Measurements from ENCODE around the gene NUP210.
A peak's percentile ranks its signal among the peaks of the same experiment; 100 is the strongest.

The NUP210 gene

DNA sequence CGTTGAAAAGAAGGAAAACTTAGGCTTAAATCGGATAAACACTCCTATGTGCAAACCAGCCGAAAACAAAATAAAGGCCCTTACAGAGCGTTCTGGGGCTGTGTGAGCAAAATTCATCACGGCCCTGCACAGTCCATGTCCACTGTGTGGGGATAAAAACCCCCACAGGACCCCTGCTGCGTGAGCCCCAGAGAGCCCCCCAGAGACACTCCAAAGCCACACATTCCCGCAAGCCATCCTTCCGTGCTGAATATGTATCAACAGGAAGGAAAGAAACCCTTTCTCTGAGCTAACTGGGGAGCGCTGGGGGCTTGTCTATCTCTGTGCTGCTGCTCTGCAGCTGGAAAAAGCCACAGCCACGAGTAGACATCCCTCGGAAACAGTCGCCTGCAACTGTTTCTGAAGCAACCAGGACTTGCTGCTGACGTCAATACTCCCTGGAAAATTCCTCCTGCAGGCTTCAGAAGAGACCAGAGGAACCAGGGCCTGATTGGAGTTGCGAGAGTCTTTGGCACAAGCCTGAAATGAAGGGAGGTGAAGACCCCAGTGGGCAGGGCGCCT, 72.7 kb downstream of the NUP210 start:
- DNase-seq = no peak

DNA sequence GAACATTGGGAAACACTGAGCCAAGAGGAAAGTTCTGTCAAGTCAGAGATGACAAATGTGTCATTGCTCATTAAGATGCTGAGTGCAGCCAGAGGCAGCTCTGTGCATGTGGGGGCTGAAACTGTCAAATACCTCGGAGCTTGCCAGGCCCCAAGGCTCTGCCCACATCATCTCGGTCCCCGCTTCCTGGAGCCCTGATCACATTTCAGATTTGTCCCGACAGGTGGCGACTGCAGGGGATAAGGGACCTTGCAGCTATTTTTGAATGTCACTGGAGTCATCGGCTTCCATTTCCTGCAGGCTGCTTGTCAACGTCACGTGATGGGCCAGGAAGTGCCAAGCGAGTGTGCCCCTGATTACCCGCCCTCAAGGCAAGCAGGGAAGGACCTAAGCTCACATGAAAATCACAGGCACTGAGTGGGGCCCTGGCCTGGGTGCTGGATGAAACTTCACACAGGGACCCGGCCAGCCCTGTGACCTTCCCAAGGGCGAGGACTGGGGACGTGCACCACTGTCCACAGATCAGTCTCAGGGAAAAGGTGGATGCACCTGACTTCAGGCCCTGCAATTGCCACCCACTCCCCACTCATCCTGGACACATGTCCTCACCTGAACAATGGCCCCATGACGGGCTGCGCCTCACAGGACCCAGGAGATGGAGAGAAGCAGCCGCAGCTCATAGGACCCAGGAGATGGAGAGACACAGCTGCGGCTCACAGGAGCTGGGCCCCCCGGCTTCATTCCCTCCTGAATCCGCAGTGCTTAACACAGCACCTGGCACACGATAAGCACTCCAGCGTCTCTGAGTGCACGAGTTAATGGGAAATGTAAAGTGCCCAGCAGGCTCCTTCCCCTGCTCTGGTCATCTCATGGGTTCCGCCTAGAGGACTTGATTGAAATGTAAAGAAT, 73.4 kb downstream of the NUP210 start:
- DNase-seq = peak; percentile 58 to 72

DNA sequence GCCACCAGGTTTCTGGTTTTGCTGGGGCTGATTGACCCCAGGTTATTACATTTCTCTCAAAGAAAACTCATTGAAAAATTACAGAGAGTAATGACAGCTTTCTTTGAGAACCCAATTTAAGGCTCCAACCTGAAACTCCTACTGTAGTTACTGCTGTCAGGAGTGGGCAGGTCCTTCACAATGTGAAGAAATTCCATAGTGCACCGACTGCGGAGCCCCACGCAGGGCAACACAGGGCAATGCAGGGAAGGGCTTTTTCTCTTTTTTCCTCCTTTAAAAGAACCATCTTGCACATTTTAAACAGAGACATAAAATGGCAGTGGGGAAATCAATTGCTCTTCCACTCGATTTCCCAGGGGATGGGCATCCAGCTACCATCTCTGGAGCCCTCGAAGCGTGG, 74.3 kb downstream of the NUP210 start:
- DNase-seq = no peak

DNA sequence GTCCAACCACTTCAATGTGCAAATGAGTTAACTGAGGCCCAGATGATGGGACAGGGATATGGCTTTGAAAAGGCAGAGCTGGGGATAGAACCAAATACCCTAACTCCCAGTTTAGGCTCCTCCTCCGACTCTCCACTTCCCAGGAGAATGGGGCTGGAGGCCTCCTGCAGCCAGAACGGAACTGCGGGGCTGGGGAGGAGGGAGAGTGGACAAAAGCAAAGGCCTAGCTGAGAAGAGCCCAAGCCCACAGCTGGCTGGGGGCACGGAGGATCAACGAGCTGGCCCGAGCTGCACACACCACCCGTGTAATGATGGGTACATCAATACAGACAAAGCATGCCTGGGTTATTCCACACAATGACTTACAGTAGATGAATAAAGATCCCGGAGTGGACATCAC, 74.8 kb downstream of the NUP210 start:
- no peak for DNase-seq

DNA sequence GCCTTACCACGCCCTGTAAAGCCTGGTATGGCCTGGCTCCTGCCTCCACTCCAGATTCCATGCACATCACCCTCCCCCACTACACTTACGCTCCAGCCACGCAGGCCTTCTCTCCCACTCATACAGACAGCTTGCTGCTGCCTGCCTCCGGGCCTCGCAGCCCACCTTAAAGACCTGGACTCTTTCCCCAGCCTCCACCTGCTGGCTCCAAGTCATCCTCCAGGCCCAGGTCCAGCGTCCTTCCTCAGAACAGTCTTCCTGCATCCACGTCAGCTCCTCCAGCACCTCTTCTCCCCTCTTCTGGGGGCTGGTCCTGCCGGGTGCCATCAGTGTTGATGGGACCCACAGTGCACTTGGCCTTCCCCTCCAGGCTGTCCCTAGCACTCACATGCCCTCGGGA, 75.5 kb downstream of the NUP210 start:
- no peak for DNase-seq

DNA sequence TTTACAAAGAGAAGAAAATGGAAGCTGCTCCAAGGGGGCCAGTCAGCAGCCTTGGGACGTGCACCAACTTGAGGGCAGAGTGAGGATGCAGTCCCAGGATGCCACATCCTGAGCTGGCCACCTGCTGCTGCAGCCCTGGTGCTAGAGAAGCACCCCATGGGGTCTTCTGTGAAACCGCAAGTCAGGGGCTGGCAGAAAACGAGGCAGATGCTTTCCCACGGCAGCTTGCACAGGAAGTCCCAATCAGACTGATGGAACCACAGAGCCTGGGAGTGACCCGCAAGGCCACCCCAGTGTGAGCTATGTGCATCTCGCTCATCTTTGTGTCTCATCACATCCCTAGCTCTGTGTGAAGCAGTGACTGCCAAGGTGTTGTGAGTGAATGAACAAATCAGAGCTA, 76.5 kb downstream of the NUP210 start:
- DNase-seq = no peak

DNA sequence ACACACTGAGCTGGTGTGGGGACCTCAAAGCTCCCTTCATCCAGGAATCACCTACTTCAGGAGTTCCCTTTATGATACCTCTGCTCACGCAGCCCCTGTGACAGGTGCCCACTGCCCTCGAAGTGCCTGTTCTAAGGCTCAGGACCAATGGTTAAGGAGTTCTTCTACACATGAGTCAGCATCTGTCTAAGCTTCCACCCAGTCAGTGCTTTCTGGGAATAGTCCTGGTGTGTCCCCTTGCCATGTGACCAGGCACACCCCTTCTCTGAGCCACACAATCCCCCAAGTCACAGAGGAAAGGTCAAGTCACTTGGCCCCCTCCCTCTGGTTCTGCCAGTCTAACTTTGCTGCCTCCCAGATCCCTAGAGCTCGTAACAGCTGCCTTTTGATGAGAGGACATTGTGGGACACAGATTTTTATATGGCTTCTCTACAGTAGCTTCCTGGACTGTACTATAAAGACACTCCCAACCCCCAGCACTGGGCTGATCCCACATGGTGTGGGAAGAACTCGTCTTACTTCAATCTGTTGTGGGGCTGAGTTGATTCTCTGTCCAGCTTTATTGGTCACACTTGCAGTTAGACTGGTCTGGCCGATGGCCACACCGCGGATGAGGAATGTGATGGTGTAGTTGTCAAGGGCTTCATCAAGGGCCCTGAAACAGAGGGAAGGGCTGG, 78.8 kb downstream of the NUP210 start:
- no peak for DNase-seq

DNA sequence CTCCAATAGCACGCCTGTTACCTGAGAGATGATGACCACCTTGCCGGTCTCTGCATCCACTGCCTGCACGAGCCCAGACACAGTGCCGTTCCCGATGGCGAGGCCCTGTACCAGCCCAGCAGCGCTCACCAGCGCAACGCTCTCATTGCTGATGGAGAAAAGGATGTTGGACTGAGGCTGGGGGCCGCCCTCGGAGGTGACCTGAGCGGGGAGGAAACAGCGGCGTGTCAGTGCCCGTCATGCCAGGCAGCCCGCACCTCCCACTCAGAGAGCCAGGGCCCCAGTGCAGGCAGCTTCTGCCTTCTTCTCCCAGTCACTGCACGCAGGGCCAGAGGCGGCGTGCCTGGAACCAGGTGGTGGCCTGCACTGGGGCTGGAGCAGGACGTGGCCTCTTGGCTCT, 80.3 kb downstream of the NUP210 start:
- no peak for DNase-seq

DNA sequence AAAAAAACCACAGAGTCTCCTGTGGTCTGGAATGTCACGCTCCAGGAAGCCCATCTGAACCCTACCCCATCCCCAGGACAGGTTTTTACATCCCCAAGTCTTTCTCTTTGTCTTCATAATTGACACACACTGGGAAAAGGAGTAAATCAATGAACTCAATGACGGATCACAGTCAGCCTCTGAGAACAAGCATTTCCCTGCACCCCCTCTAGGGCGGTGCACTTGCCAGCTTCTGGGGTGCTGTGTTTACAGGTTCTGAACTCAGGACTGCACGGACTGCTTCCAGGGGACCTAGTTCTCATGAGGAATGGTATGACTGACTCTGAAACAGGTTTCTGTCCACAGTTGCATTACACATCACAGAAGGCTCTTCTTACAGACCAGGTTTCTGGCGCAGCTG, 81.1 kb downstream of the NUP210 start:
- no peak for DNase-seq

DNA sequence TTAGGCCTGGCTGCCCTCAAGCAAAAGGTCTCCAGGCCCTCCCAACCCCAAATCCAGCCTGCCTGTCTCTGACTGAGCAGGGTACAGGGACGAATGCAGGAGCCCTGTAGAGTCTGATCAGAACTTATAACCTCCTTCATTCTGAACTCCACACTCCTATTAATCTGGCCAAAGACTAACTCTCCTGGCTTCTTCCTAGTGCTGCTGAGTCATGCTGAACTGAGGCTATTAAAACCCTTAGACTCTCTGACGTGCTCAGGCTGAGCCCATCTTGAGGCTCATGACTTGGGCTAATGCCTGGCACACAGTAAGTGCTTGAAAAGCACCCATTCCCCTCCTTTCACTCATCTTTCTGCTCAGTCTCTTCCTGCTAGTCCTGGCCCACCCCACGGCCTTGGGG, 81.9 kb downstream of the NUP210 start:
- no peak for DNase-seq

DNA sequence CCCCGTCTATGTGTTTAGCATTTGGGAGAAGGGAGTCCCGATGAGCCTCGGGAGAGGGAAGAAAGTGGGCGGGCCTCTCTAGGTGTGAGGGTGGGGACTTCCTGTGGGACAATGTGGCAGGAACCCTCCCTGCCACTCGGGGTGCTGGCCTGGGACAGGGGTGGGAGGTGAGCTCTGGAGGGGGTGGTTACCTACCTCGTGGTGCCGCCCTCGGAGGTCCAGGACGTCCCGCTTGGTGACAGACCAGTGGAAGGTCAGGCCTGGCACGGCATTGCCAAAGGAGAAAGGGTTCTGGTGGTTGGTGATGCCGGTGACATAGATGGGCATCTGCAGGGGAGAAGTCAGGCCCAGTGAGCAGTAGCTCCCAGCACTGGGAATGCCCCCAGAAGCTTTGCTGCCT, 83.5 kb downstream of the NUP210 start:
- DNase-seq = no peak

DNA sequence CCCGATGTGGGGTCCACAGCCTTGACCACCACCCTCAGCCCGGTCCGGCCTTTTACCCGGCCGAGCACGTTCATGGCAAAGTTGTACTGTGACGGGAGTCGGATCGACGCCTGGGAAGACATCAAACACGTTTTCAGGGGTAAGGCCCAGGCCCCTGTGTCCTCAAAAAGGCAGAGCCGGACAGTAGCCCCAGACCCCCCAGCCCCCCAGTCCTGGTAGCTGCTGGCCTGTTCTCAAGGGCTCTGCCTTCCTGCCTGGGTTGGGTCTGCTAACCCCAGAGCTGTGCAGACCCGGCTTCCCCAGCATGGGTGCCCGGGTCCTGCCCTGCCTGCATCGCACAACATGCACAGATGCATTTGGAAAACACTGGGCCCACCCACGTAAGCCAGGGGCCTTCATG, 84.6 kb downstream of the NUP210 start:
- DNase-seq = no peak

DNA sequence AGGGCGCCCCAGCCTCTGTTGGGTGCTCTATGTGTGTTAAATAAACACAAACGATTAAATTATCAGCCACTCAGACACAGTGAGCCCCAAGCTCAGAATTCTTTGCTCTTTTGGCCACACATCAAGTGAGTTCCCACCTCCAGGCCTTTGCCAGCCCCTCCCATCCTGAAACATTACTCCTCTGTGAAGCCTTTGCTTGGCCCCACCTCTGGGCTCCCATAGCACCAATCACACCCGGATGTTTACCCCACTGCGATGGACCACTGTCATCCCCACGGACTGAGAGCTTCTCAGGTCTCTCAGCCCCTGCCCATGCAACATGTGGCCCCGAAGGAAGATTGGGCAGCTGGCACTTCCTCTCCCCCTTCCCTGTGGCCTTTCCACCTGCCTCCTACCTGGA, 85.1 kb downstream of the NUP210 start:
- no peak for DNase-seq

DNA sequence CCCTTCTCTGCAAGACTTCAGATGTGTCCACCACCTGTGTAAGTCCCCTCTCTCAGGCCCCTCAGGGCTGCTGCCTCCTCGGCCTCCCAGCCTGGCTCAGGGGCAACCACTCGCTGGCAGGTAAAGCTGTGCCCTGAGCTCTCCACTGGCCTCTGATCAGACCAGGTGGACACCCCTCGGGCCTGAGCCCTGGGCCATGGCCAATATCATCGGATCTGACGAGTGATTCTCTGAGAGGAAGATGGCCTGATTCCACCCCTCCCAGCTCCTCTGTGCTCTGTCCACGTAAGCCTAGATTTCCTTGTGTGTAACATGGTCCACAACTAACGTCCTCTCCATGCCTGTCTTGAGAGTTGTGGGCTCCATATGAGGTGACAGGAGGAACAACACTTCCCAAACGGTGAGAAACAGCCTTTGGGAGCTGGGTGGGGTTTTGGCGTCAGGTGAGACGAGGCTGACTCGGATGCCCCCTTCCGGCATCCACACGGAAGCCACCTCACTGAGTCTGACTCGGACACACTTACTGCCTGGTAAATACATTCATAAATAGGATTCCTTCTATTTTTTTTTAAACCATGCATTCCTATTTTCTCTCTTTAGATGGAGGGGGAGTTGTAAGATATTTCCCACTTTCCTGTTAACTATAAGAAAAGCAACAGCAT, 86.8 kb downstream of the NUP210 start:
- DNase-seq = no peak

DNA sequence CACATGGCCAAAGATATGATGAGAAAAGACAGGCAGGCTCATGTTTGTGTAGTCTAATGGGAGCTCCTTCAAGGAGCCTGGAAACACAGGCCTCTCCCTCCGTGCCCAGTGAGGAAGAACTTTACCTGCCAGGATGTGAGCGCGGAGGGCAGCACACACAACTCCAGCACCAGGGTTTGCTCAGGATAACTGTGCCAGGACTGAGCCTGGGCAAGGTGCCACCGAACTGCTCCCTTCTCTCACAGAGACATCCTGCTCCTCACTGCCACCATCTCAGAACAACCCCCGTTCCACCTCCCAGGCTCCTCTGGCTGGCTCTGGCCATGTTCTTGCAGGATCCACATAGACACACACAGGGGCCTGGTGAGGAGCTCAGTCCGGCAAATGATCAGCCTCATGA, 87.4 kb downstream of the NUP210 start:
- DNase-seq = no peak

DNA sequence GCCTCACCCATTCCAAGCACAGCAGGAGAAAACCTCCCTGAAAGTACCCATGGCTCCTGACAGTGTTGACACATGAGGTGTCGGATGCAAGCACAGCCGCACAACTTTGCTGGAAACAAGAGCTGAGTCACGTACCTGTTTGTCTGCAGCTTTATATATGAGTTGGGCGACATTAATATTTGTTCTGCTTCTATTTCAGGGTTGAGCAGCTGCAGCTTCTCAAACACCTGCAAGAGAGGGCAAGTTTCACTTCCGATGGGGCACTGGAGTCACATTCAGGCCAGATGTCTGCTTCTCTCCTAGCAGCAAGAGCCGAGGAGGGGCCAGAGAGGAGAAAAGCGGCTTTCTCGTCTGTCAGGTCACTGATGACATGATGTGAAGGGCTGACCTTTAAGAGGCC, 88.0 kb downstream of the NUP210 start:
- DNase-seq = no peak

DNA sequence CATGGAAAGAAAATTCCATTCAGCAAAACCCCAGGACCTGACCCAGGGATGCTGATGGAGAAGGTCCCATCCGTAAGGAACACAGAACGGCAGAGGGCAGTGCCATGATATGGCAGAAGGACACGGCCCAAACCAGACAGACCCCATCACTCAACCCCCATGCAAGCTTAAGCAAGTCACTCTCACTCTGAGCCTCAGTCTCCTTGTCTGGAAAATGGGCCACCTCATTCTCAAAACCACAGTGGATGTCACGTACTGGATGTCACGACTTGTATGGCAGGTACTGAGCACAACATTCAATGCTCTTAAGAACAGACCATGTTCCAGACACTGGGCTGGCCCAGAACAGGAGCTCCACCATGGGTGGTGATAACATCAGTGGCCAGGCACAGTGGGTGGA, 90.4 kb downstream of the NUP210 start:
- no peak for DNase-seq

DNA sequence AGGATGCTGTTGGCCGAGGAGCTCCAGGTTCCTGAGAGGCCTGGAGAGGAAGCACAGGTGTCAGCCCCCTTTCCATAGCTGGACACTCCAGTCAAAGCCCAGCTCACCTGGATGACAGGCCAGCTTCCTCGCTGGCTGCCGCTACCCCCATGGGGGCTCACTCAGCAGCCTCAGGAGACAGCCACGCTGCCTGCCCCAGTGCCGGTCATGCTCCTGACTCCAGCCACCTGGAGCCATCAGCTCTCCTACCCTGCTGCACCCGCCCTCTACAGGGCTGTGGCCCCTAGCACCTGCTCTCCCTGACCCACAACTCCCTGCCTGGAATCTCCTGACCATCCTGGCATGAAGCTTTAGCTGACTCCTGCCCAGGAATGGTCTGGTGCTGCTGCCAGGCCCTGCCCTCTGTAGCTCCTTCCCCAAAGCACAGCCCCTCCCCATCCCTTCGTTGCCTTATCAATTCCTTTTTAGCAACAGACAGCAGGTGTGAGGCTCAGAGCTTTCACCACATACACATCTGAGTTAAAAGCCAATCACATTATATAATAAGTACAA, 94.2 kb downstream of the NUP210 start:
- DNase-seq = no peak

DNA sequence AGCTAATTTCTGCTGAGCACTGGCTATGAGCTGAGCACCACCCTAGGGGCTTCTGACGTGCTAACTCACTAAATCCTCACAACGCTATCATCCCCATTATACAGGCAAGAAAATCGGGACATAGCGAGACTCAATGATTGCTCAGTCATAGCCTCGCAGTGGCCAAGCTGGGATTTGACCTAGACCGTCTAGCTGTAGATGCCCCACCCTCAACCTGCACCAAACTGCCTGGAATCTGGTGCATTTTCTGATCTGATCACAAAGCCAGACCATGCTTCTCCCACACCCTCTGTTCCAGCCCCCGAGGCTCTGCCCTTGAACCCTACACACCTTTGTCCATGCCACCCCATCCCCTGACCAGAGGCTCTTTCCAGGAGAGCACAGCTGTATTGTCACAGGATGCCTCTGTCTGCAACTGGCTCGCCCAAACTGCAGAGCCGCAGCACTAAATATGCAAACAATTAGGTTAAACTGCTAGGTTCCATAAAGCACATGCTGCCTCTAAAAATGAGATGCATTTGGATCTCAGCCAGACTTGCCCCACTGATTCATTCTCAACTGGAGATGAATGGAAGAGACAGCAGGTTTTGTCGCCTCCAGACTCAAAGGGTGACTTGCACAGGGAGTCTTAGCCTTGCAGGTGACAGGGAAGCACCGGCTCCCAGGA, 95.2 kb downstream of the NUP210 start:
- DNase-seq = no peak

DNA sequence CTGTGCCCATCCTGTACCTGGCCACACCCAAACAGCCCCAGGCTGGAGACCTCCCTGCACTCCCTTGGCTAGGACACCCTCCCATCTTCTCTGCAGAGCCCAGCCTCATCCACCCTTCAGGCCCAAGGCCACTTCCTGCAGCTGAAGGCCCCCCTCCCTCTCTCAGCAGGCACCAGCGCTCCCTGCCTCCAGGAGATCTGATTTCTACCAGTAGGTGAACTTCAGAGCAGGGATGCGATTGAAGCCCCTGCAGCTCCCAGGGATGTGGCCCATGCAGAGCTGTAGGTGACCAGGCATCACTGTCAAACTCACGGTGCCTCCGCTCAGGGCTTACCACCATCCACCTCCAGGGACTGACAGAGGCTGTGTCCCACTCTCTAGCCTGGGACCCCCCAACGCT, 96.3 kb downstream of the NUP210 start:
- DNase-seq = no peak

DNA sequence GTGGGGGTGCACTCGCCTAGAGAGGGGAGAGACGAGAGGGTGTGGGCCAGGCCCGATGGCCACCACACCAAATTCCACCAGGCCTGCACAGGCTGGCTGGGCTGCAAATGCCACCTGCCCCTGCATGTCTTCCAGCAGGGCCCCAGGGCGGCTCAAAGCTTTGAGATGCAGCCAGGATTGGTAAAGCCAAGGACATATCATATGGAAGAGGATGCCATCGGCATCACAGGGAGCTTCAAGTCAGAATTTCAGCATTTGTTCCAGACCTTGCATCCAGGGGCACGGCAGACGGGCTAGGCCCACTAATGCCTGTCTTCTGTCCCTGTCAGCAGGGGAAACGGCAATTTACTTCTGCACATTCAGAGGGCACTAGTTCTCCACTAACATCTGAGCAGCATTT, 97.8 kb downstream of the NUP210 start:
- DNase-seq = no peak

DNA sequence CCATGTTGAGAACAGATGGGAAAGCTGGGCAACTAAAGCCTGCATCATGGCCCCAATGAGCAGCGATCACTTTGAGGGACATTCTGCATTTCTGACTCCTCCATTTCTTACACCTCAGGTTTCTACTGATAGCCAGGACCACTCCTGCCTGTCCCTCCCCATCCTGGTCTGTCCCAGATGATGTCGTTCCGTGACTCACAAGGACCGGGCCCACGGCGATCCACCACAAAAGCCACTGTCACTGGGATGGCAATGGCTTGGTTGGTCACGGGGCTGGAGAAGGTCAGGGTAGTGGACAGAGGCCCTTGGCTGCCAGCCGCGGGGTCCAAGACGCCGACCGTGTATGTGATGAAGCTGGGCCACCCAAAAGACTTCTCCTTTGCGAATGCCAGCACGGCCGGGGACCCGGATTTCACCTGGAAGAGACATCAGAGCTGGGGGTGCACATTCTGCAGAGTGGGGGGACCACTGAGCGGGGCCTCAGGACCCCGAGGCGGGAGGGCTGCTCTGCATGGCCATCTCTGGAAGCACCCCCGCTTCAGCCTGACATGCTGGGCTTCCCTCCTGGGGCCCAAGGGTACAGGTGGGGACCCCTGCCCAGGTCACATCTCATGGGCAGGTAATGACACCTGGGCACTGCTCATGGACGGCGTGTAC, 100.4 kb downstream of the NUP210 start:
- no peak for DNase-seq
